ENCODE data around the gene SLC25A19.
"Not testable (repeated sequence)": the region's sequence is repeated elsewhere in the genome, so short reads cannot be mapped to it uniquely, and the experiment has no call there.

SLC25A19 gene

GRCh38 chr17:75301502-75302206, 12.4 kb upstream of the SLC25A19 start:
- DNase-seq (ENCODE audit: low read depth) = no peak

- DNase-seq (ENCODE audit: low read depth) = no peak
These were observed 11.8 kb upstream of the SLC25A19 start for GRCh38 chr17:75301049-75301448.

GRCh38 chr17:75300280-75300679, 11.0 kb upstream of the SLC25A19 start:
- no peak for DNase-seq (ENCODE audit: low read depth)

- DNase-seq (ENCODE audit: low read depth) = no peak
These were observed 6.2 kb upstream of the SLC25A19 start for GRCh38 chr17:75295201-75296158.

- not testable (repeated sequence) for DNase-seq (ENCODE audit: low read depth)
These were observed 3.7 kb upstream of the SLC25A19 start for GRCh38 chr17:75292810-75293448.

- DNase-seq (ENCODE audit: low read depth) = peak; percentile 58
These were observed 652 bp upstream of the SLC25A19 start for GRCh38 chr17:75289832-75290337.

GRCh38 chr17:75288770-75289114, 491 bp downstream of the SLC25A19 start:
- no peak for DNase-seq (ENCODE audit: low read depth)

- no peak for DNase-seq (ENCODE audit: low read depth)
These were observed 874 bp downstream of the SLC25A19 start for GRCh38 chr17:75288359-75288758.

GRCh38 chr17:75287221-75287620, 2.0 kb downstream of the SLC25A19 start:
- DNase-seq (ENCODE audit: low read depth) = no peak

GRCh38 chr17:75285123-75285522, 4.1 kb downstream of the SLC25A19 start:
- DNase-seq (ENCODE audit: low read depth) = no peak

- not testable (repeated sequence) for DNase-seq (ENCODE audit: low read depth)
These were observed 9.0 kb downstream of the SLC25A19 start for GRCh38 chr17:75280189-75280588.

- DNase-seq (ENCODE audit: low read depth) = peak; percentile 81
These were observed 11.6 kb downstream of the SLC25A19 start for GRCh38 chr17:75277664-75278071.

- DNase-seq (ENCODE audit: low read depth) = peak; percentile 73
These were observed 15.1 kb downstream of the SLC25A19 start for GRCh38 chr17:75273977-75274708.

GRCh38 chr17:75272848-75273184, 16.4 kb downstream of the SLC25A19 start:
- DNase-seq (ENCODE audit: low read depth) = no peak

- peak; percentile 77 for DNase-seq (ENCODE audit: low read depth)
These were observed 17.0 kb downstream of the SLC25A19 start for GRCh38 chr17:75271955-75272847.

- peak; percentile 72 for DNase-seq (ENCODE audit: low read depth)
These were observed 17.8 kb downstream of the SLC25A19 start for GRCh38 chr17:75271233-75271954.

GRCh38 chr17:75270966-75271232, 18.3 kb downstream of the SLC25A19 start, which contains the start of gene MIF4GD:
Gene MIF4GD (minus strand): TSS chr17:75271231. CDS start chr17:75270195, 1,036 bp downstream.
- DNase-seq (ENCODE audit: low read depth) = no peak

- peak; percentile 78 for DNase-seq (ENCODE audit: low read depth)
These were observed 18.8 kb downstream of the SLC25A19 start for GRCh38 chr17:75270218-75270965.

GRCh38 chr17:75269844-75270217, 19.4 kb downstream of the SLC25A19 start:
- DNase-seq (ENCODE audit: low read depth) = peak; percentile 18
